AG04450 (cell line): Measurements from ENCODE around the gene ADAM12. TPM values are rescaled to one million over a fixed set of nuclear protein-coding genes. Genes with fewer than 3 reads are reported as not detected.

ENCODE experiments used
- CTCF ChIA-PET: fragments of 300-600, 350-600 bp; formaldehyde crosslinking; extraction: SDS; loops from one replicate; lab custom pipeline; 2022; ENCODE audit warnings: antibody characterized with exemption, inconsistent platforms; lab: Charles Lee
- POLR2A ChIA-PET: fragments of 350-600 bp; formaldehyde crosslinking; extraction: SDS; loops from one replicate; lab custom pipeline; 2021; ENCODE audit warnings: antibody characterized with exemption, inconsistent platforms; lab: Yijun Ruan, JAX
- DNase-seq: peaks from one replicate; pipeline ENCODE4 v3.0.0-alpha.2; 2011; ENCODE audit warnings: low read depth, low spot score
- H3K27ac ChIP-seq: one replicate; pipeline ENCODE4 v1.5.1; 2012; ENCODE audit warnings: low read depth, low read length, control low read depth
- H3K27me3 ChIP-seq: one replicate; pipeline ENCODE4 v1.6.0; 2012; ENCODE audit warnings: low read length; ENCODE audit not compliant: control insufficient read depth, insufficient read depth
- H3K4me3 ChIP-seq: 2 replicates; pipeline ENCODE4 v1.5.1; 2011; ENCODE audit warnings: mild to moderate bottlenecking, low read depth, low read length, control low read depth
- H3K9me3 ChIP-seq: 2 replicates; pipeline ENCODE4 v1.5.1; 2012; ENCODE audit warnings: low read length; ENCODE audit not compliant: control insufficient read depth, insufficient read depth
- polyA plus RNA-seq: library from polyadenylated mRNA; depleted of rRNA; stranded (reverse); fragments of >200 nt; gene quantifications from 2 replicates; pipeline ENCODE4 v1.2.3, GENCODE V29; 2011
- TF ChIP-seq, protein P1 (sequence below): IDR thresholded peaks from 2 replicates; pipeline ENCODE4 v1.5.1; 2011; ENCODE audit warnings: low read depth, low read length, control low read depth, inconsistent platforms

ADAM12 gene
- polyA plus RNA-seq, 1 experiment: 8.0 TPM

- POLR2A ChIA-PET: interaction anchor here (0.7 kb wide), 1 partner anchor 62 kb away, joined by 15 read pairs; no protein-coding TSS in a partner anchor
- Histone ChIP-seq H3K4me3 (no peak overlapping the region), H3K27me3 (no peaks in the 10 kb centered on the region), H3K9me3 (peaks cover 3% of the 10 kb centered on the region; the same call in 1 of the 2 replicates), H3K27ac (peak overlapping the region; percentile 78)
- TF ChIP-seq, protein P1, sequence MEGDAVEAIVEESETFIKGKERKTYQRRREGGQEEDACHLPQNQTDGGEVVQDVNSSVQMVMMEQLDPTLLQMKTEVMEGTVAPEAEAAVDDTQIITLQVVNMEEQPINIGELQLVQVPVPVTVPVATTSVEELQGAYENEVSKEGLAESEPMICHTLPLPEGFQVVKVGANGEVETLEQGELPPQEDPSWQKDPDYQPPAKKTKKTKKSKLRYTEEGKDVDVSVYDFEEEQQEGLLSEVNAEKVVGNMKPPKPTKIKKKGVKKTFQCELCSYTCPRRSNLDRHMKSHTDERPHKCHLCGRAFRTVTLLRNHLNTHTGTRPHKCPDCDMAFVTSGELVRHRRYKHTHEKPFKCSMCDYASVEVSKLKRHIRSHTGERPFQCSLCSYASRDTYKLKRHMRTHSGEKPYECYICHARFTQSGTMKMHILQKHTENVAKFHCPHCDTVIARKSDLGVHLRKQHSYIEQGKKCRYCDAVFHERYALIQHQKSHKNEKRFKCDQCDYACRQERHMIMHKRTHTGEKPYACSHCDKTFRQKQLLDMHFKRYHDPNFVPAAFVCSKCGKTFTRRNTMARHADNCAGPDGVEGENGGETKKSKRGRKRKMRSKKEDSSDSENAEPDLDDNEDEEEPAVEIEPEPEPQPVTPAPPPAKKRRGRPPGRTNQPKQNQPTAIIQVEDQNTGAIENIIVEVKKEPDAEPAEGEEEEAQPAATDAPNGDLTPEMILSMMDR: no peak
- peak; percentile 90 for DNase-seq
- CTCF ChIA-PET: interaction anchor here (0.7 to 1.0 kb wide), 3 partner anchors 11 to 401 kb away, joined by 3 to 7 read pairs (median 3); no protein-coding TSS in a partner anchor
Observed at GRCh38 chr10:126397640-126398382, 9.5 kb upstream of the ADAM12 start.

- H3K4me3 ChIP-seq: no peak overlapping the region
- DNase-seq: no peak
- POLR2A ChIA-PET: no interaction called here
- H3K27ac ChIP-seq: no peak overlapping the region
- H3K27me3 ChIP-seq: no peaks in the 10 kb centered on the region
- peaks cover 3% of the 10 kb centered on the region; the same call in 1 of the 2 replicates for H3K9me3 ChIP-seq
- CTCF ChIA-PET: interaction anchor here (1.0 kb wide), 1 partner anchor 10 kb away, joined by 3 read pairs; no protein-coding TSS in a partner anchor
- TF ChIP-seq, protein P1: no peak
Observed at GRCh38 chr10:126397156-126397555, 8.9 kb upstream of the ADAM12 start.

- no peak overlapping the region for H3K4me3 ChIP-seq
- no peak for DNase-seq
- TF ChIP-seq, protein P1: no peak
- POLR2A ChIA-PET: no interaction called here
- H3K27ac ChIP-seq: no peak overlapping the region
- H3K27me3 ChIP-seq: no peaks in the 10 kb centered on the region
- peaks cover 3% of the 10 kb centered on the region; the same call in 1 of the 2 replicates for H3K9me3 ChIP-seq
- CTCF ChIA-PET: interaction anchor here (1.1 to 1.2 kb wide), 2 partner anchors 8 to 109 kb away, joined by 3 to 4 read pairs; no protein-coding TSS in a partner anchor
Observed at GRCh38 chr10:126394948-126395347, 6.7 kb upstream of the ADAM12 start.

- POLR2A ChIA-PET: no interaction called here
- no peak for DNase-seq
- Histone ChIP-seq H3K27ac (no peak overlapping the region), H3K4me3 (no peak overlapping the region), H3K9me3 (peaks cover 3% of the 10 kb centered on the region), H3K27me3 (no peaks in the 10 kb centered on the region)
- TF ChIP-seq, protein P1: no peak
- CTCF ChIA-PET: interaction anchor here (1.8 kb wide), 1 partner anchor 111 kb away, joined by 9 read pairs; no protein-coding TSS in a partner anchor
Observed at GRCh38 chr10:126393076-126393475, 4.8 kb upstream of the ADAM12 start.

- TF ChIP-seq, protein P1: no peak
- Histone ChIP-seq H3K27me3 (no peaks in the 10 kb centered on the region), H3K4me3 (no peak overlapping the region), H3K27ac (no peak overlapping the region), H3K9me3 (peaks cover 3% of the 10 kb centered on the region)
- ChIA-PET CTCF (interaction anchor here (1.0 to 1.8 kb wide), 2 partner anchors 111 to 410 kb away, joined by 3 to 9 read pairs; no protein-coding TSS in a partner anchor), POLR2A (no interaction called here)
- DNase-seq: no peak
Observed at GRCh38 chr10:126392469-126392868, 4.2 kb upstream of the ADAM12 start.
